HCT116 (cell line): ENCODE data around the gene NOTCH1. TPM values are rescaled to one million over a fixed set of nuclear protein-coding genes. Genes with fewer than 3 reads are reported as not detected.

Experiments
- ATAC-seq: fragments of 200-7000 bp; cut with Tn5 transposase; 2 replicates; pipeline ENCODE4 v1.9.1; 2020; ENCODE audit warnings: mild to moderate bottlenecking, moderate library complexity
- BruUV-seq: library from RNA; stranded (reverse); fragments of 400-500 nt; replicated peaks from 2 replicates; lab custom pipeline; 2021; lab: Mats Ljungman, UMichigan
- CTCF ChIA-PET: fragments of 300-600 bp; sonication (Branson Sonifier 250); formaldehyde crosslinking; loops from one replicate; lab custom pipeline; 2021; ENCODE audit warnings: antibody characterized with exemption; lab: Charles Lee
- POLR2A ChIA-PET: fragments of 300-600, 350-600 bp; sonication (Branson Sonifier 250); formaldehyde crosslinking; loops from one replicate; lab custom pipeline; 2021; ENCODE audit warnings: antibody characterized with exemption; lab: Charles Lee
- RAD21 ChIA-PET, 2 experiments: fragments of 300-600 bp; sonication (Branson Sonifier 250); formaldehyde crosslinking; loops; one replicate each; lab custom pipeline; 2023; ENCODE audit warnings: low total read pairs in 2 of 2; ENCODE audit not compliant: uncharacterized antibody in 2 of 2, unreplicated experiment in 2 of 2, low non-redundant PET in 1 of 2; lab: Charles Lee
- DNase-seq: peaks from one replicate; pipeline ENCODE4 v3.0.0-alpha.2; 2010; ENCODE audit warnings: low read depth, low spot score
- H2AFZ ChIP-seq: fragments of 200-600 bp; shearing (Covaris generic), sonication (generic); 2 replicates; pipeline ENCODE4 v1.6.1; 2017; ENCODE audit warnings: low read depth, mixed run types, mixed read lengths, antibody characterized with exemption, low read length; ENCODE audit not compliant: poor library complexity, severe bottlenecking
- H3K27ac ChIP-seq: 2 replicates; pipeline ENCODE4 v1.5.1; 2012; ENCODE audit warnings: low read depth, low read length
- H3K27me3 ChIP-seq: fragments of 200-600 bp; sonication (generic); 2 replicates; pipeline ENCODE4 v1.6.1; 2016; ENCODE audit warnings: mixed run types, low read length, mixed read lengths; ENCODE audit not compliant: insufficient read depth
- H3K36me3 ChIP-seq, 2 experiments: fragments of 200-500 bp in 1 of 2; fragments of 200-600 bp in 1 of 2; sonication (Bioruptor generic) in 1 of 2; sonication (generic) in 1 of 2; 2 replicates each; pipeline versions ENCODE4 v1.5.1 to v1.6.1; 2014 to 2016; ENCODE audit warnings: low read length in 2 of 2, inconsistent platforms in 1 of 2, mixed read lengths in 1 of 2, mixed run types in 1 of 2; ENCODE audit not compliant: insufficient read depth in 2 of 2, control insufficient read depth in 1 of 2
- H3K4me1 ChIP-seq, 2 experiments: fragments of 200-600 bp in 1 of 2; sonication (generic) in 1 of 2; 2 replicates each; pipeline versions ENCODE4 v1.5.1 to v1.6.1; 2012 to 2017; ENCODE audit warnings: low read length in 2 of 2, inconsistent platforms in 1 of 2, mild to moderate bottlenecking in 1 of 2, mixed read lengths in 1 of 2, mixed run types in 1 of 2, moderate library complexity in 1 of 2; ENCODE audit not compliant: insufficient read depth in 2 of 2, control insufficient read depth in 1 of 2
- H3K4me2 ChIP-seq: fragments of 200-600 bp; sonication (generic); 2 replicates; pipeline ENCODE4 v1.6.1; 2017; ENCODE audit warnings: mixed run types, low read length, mixed read lengths
- H3K4me3 ChIP-seq, 2 experiments: fragments of 200-600 bp in 1 of 2; sonication (generic) in 1 of 2; replicated peaks in 1 of 2; 2 replicates each; pipeline ENCODE4 v1.5.1; 2011 to 2016; ENCODE audit warnings: low read length in 2 of 2, control low read depth in 1 of 2, low read depth in 1 of 2, mild to moderate bottlenecking in 1 of 2, mixed read lengths in 1 of 2, mixed run types in 1 of 2
- H3K79me2 ChIP-seq: fragments of 200-600 bp; sonication (generic); 2 replicates; pipeline ENCODE4 v1.6.1; 2017; ENCODE audit warnings: mild to moderate bottlenecking, mixed run types, low read length, moderate library complexity, mixed read lengths; ENCODE audit not compliant: insufficient read depth
- H3K9ac ChIP-seq: fragments of 200-600 bp; sonication (generic); 2 replicates; pipeline ENCODE4 v1.6.1; 2016; ENCODE audit warnings: low read length, mixed read lengths
- H3K9me2 ChIP-seq: fragments of 200-600 bp; sonication (generic), shearing (Covaris generic); 2 replicates; pipeline ENCODE4 v1.6.1; 2017; ENCODE audit warnings: mixed run types, mild to moderate bottlenecking, moderate library complexity; ENCODE audit not compliant: insufficient read depth
- H3K9me3 ChIP-seq, 2 experiments: fragments of 200-500 bp in 1 of 2; fragments of 200-600 bp in 1 of 2; sonication (Bioruptor generic) in 1 of 2; sonication (generic) in 1 of 2; 2 replicates each; pipeline ENCODE4 v1.6.1; 2014 to 2017; ENCODE audit warnings: low read length in 2 of 2, mixed read lengths in 2 of 2, inconsistent platforms in 1 of 2, low read depth in 1 of 2, mild to moderate bottlenecking in 1 of 2, mixed run types in 1 of 2, moderate library complexity in 1 of 2; ENCODE audit not compliant: control insufficient read depth in 1 of 2, insufficient read depth in 1 of 2
- H4K20me1 ChIP-seq: fragments of 200-600 bp; sonication (generic), shearing (Covaris generic); 2 replicates; pipeline ENCODE4 v1.6.1; 2017; ENCODE audit warnings: mixed run types, mild to moderate bottlenecking, moderate library complexity; ENCODE audit not compliant: insufficient read depth
- CBX3 ChIP-seq: IDR thresholded peaks from 2 replicates; pipeline ENCODE4 v1.6.1; 2012; ENCODE audit warnings: low read depth
- CEBPB ChIP-seq: IDR thresholded peaks from 2 replicates; pipeline ENCODE4 v1.6.1; 2012; ENCODE audit warnings: low read depth
- CTCF ChIP-seq, 3 experiments: fragments of 200-600 bp in 1 of 3; sonication (generic) in 1 of 3; IDR thresholded peaks in 2 of 3; conservative IDR thresholded peaks in 1 of 3; 2 replicates each; pipeline ENCODE4 v1.5.1; 2012 to 2017; ENCODE audit warnings: low read depth in 2 of 3, low read length in 2 of 3, antibody characterized with exemption in 1 of 3, borderline replicate concordance in 1 of 3, control low read depth in 1 of 3, mild to moderate bottlenecking in 1 of 3, mixed read lengths in 1 of 3, mixed run types in 1 of 3, moderate library complexity in 1 of 3; ENCODE audit not compliant: insufficient read depth in 1 of 3
- EGR1 ChIP-seq: IDR thresholded peaks from 2 replicates; pipeline ENCODE4 v1.6.1; 2012; ENCODE audit warnings: low read depth
- ELF1 ChIP-seq: IDR thresholded peaks from 2 replicates; pipeline ENCODE4 v1.6.1; 2012; ENCODE audit warnings: low read depth, borderline replicate concordance
- EZH2 ChIP-seq: fragments of 200-600 bp; sonication (generic); IDR thresholded peaks from 2 replicates; pipeline ENCODE4 v1.6.1; 2017; ENCODE audit warnings: antibody characterized with exemption, mixed run types
- EZH2phosphoT487 ChIP-seq: fragments of 200-600 bp; IDR thresholded peaks from 2 replicates; pipeline ENCODE4 v1.6.1; 2018; ENCODE audit warnings: antibody characterized with exemption, borderline replicate concordance
- FOSL1 ChIP-seq: IDR thresholded peaks from 2 replicates; pipeline ENCODE4 v1.6.1; 2012; ENCODE audit warnings: low read depth
- MAX ChIP-seq: IDR thresholded peaks from 2 replicates; pipeline ENCODE4 v1.6.1; 2012
- POLR2A ChIP-seq: IDR thresholded peaks from 2 replicates; pipeline ENCODE4 v1.7.0; 2011; ENCODE audit warnings: borderline replicate concordance; ENCODE audit not compliant: insufficient read depth, insufficient read length; ENCODE audit errors: extremely low read depth
- RAD21 ChIP-seq: IDR thresholded peaks from 2 replicates; pipeline ENCODE4 v1.6.1; 2012; ENCODE audit warnings: low read depth, mild to moderate bottlenecking
- SIN3A ChIP-seq: IDR thresholded peaks from 2 replicates; pipeline ENCODE4 v1.6.1; 2012; ENCODE audit warnings: low read depth
- SP1 ChIP-seq: IDR thresholded peaks from 2 replicates; pipeline ENCODE4 v1.6.1; 2012; ENCODE audit warnings: low read depth
- SRF ChIP-seq: IDR thresholded peaks from 2 replicates; pipeline ENCODE4 v1.6.1; 2012; ENCODE audit warnings: low read depth
- TCF7L2 ChIP-seq: IDR thresholded peaks from 2 replicates; pipeline ENCODE4 v1.7.0; 2011; ENCODE audit warnings: borderline replicate concordance, inconsistent platforms; ENCODE audit not compliant: insufficient read depth, insufficient read length; ENCODE audit errors: extremely low read depth
- YY1 ChIP-seq: IDR thresholded peaks from 2 replicates; pipeline ENCODE4 v1.6.1; 2011; ENCODE audit warnings: low read length, low read depth, moderate library complexity, mild to moderate bottlenecking; ENCODE audit not compliant: insufficient replicate concordance; ENCODE audit errors: extremely low read depth
- ZFX ChIP-seq: fragments of 450-650 bp; IDR thresholded peaks from 2 replicates; pipeline ENCODE4 v1.6.1; 2017
- intact Hi-C: fragments of 100-400 bp; cut with micrococcal nuclease; formaldehyde crosslinking; loops from 2 replicates; pipeline ENCODE4 v1.10.0; 2022
- total RNA-seq: library from RNA; stranded (reverse); gene quantifications from one replicate; pipeline ENCODE4 v1.2.1, GENCODE V29; 2021; ENCODE audit not compliant: unreplicated experiment
- TF ChIP-seq, protein P1 (sequence below): IDR thresholded peaks from 2 replicates; pipeline ENCODE4 v1.6.1; 2011; ENCODE audit warnings: mild to moderate bottlenecking, low read length, moderate library complexity; ENCODE audit not compliant: insufficient replicate concordance; ENCODE audit errors: extremely low read depth

NOTCH1 gene
- total RNA-seq, 1 experiment from 2014 or later: 36.2 TPM

DNA sequence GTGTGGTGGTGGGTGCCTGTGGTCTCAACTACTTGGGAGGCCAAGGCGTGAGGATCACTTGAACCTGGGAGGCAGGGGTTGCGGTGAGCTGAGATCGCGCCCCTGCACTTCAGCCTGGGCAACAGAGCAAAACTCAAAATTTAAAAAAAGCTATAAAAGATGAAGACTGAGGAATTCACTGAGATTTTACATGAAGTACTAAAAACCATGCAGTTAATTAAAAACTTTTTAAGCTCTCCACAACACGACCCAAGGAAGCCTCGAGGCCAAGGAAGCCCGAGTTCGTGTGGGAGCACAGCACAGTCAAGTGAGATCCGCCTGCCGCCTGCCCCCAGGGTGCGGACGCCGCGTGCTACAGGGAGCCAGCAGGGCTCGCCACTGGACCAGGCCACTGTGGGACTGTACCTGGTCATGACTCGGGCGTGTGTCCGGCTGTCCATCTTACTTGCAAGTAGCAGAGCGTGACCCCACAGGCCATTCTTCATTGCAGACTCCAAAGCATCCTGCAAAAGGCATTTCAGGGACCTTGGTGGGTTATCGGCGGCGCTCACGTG is 85.0 kb downstream of the NOTCH1 start:
- no peak overlapping the region for H3K27ac ChIP-seq
- intact Hi-C loops: no loop called here
- H3K4me3 ChIP-seq: no peak overlapping the region
- no peak overlapping the region for H3K9ac ChIP-seq
- CTCF ChIA-PET: no interaction called here
- POLR2A ChIA-PET: no interaction called here
- H2AFZ ChIP-seq: no peak overlapping the region
- DNase-seq (no peak), ATAC-seq (no peak)
- H3K27me3 ChIP-seq: no peaks in the 10 kb centered on the region
- TF ChIP-seq FOSL1: no peak
- peaks cover 64 to 65% of the 10 kb centered on the region in 2 experiments for H3K36me3 ChIP-seq
- RAD21 ChIA-PET: no interaction called here
- H3K79me2 ChIP-seq: peaks cover 14% of the 10 kb centered on the region; the same call in 1 of the 2 replicates
- H3K9me2 ChIP-seq: no peaks in the 10 kb centered on the region
- no peaks in the 10 kb centered on the region; the same call in 1 of the 2 replicates for H4K20me1 ChIP-seq
- no peaks in the 10 kb centered on the region for H3K9me3 ChIP-seq
- H3K4me1 ChIP-seq: no peaks in the 10 kb centered on the region
- BruUV-seq: no TSS peak
- no peak overlapping the region for H3K4me2 ChIP-seq

DNA sequence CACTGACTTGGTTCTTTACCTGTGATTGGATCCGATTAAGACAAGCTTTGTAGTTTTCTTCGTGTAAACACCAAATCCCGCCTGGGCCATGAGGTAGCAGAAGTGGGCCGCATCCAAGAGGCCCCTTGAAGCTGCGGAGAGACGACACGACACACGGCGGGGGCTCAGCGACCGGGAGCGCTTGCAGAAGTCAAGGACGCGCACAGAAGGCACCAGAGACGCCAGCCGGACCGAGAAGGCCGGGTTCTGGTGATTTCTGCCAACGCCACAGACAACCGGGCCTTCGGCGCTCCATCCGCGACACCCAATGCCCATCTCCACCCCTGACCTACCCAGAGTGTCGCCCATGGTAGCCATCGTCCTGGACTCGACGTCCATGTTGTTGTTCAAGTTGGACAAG is 86.4 kb downstream of the NOTCH1 start:
- Histone ChIP-seq H3K27ac (no peak overlapping the region; the same call in 1 of the 2 replicates), H4K20me1 (no peaks in the 10 kb centered on the region; the same call in 1 of the 2 replicates), H3K9me3 (no peaks in the 10 kb centered on the region), H3K4me1 (no peaks in the 10 kb centered on the region), H3K27me3 (no peaks in the 10 kb centered on the region), H3K4me2 (no peak overlapping the region), H3K79me2 (0 out of 2 replicates have a peak, but pooled peaks cover 11% of the 10 kb centered on the region), H3K36me3 (peaks cover 55 to 59% of the 10 kb centered on the region in 2 experiments), H3K4me3 (no peak overlapping the region), H3K9me2 (no peaks in the 10 kb centered on the region), H3K9ac (no peak overlapping the region), H2AFZ (no peak overlapping the region)
- ATAC-seq (no peak), DNase-seq (no peak)
- RAD21 ChIA-PET: no interaction called here
- POLR2A ChIA-PET: no interaction called here
- TF ChIP-seq MAX: no peak
- no peak for TF ChIP-seq TCF7L2
- TF ChIP-seq SRF: no peak
- no peak for TF ChIP-seq CEBPB
- TF ChIP-seq SIN3A: no peak
- TF ChIP-seq YY1: no peak
- TF ChIP-seq POLR2A: no peak
- TF ChIP-seq ELF1: no peak
- no peak for TF ChIP-seq ZFX
- TF ChIP-seq CTCF (IDR thresholded peaks at IDR 0.05 in 2 of 3, conservative IDR thresholded peaks at IDR 0.05 in 1 of 3; ENCODE audit: borderline replicate concordance in 1 of 3, insufficient read depth in 1 of 3, low read depth in 2 of 3, low read length in 2 of 3): no peak
- no peak for TF ChIP-seq FOSL1
- TF ChIP-seq EGR1: no peak
- no peak for TF ChIP-seq SP1
- no peak for TF ChIP-seq EZH2
- TF ChIP-seq EZH2phosphoT487: no peak
- TF ChIP-seq, protein P1, sequence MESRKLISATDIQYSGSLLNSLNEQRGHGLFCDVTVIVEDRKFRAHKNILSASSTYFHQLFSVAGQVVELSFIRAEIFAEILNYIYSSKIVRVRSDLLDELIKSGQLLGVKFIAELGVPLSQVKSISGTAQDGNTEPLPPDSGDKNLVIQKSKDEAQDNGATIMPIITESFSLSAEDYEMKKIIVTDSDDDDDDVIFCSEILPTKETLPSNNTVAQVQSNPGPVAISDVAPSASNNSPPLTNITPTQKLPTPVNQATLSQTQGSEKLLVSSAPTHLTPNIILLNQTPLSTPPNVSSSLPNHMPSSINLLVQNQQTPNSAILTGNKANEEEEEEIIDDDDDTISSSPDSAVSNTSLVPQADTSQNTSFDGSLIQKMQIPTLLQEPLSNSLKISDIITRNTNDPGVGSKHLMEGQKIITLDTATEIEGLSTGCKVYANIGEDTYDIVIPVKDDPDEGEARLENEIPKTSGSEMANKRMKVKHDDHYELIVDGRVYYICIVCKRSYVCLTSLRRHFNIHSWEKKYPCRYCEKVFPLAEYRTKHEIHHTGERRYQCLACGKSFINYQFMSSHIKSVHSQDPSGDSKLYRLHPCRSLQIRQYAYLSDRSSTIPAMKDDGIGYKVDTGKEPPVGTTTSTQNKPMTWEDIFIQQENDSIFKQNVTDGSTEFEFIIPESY: no peak
- TF ChIP-seq CBX3: no peak
- TF ChIP-seq RAD21: no peak
- BruUV-seq: no TSS peak
- CTCF ChIA-PET: no interaction called here
- intact Hi-C loops: no loop called here
